ENCODE data around the gene GBP3. TPM values are rescaled to one million over a fixed set of nuclear protein-coding genes. Genes with fewer than 3 reads are reported as not detected.

GBP3 gene
- 1.4 TPM for total RNA-seq

GRCh38 chr1:89022167-89022959, at the start of gene GBP3:
Gene GBP3 (minus strand): TSS chr1:89022866. CDS start chr1:89020721, 2,145 bp downstream.

GRCh38 chr1:89065079-89065868, 42.6 kb upstream of the GBP3 start, which contains the start of gene GBP1:
Gene GBP1 (minus strand): TSS chr1:89065208. CDS start chr1:89063234, 1,974 bp downstream.

Small RNA genes within 50 kb of the gene (small RNA-seq; reads per million reads assigned to genes)
- gene RF00019, result not detected

Other genes with a start within 250 kb of the GBP3 start
- 52.4 TPM for gene GTF2B, start 131.3 kb downstream of the GBP3 start, total RNA-seq
- 12.7 TPM for gene KYAT3, start 30.2 kb downstream of the GBP3 start, total RNA-seq
- gene RBMXL1, start 30.2 kb downstream of the GBP3 start, total RNA-seq, result 35.8 TPM
- gene GBP1, start 42.3 kb upstream of the GBP3 start, total RNA-seq, result 0.69 TPM
- 0.46 TPM for gene GBP2, start 103.2 kb upstream of the GBP3 start, total RNA-seq
- gene GBP7, start 153.1 kb upstream of the GBP3 start, total RNA-seq, result not detected
- 1.8 TPM for gene GBP4, start 176.1 kb upstream of the GBP3 start, total RNA-seq
- 0.23 TPM for gene GBP5, start 250.0 kb upstream of the GBP3 start, total RNA-seq